NCI-H774 (cell line): ENCODE results near the gene LRGUK.
"Not testable (repeated sequence)": the region's sequence is repeated elsewhere in the genome, so short reads cannot be mapped to it uniquely, and the experiment has no call there.

Source experiments
- DNase-seq: peaks from one replicate; lab custom pipeline; 2025; lab: John Stamatoyannopoulos, UW

Gene LRGUK

DNA sequence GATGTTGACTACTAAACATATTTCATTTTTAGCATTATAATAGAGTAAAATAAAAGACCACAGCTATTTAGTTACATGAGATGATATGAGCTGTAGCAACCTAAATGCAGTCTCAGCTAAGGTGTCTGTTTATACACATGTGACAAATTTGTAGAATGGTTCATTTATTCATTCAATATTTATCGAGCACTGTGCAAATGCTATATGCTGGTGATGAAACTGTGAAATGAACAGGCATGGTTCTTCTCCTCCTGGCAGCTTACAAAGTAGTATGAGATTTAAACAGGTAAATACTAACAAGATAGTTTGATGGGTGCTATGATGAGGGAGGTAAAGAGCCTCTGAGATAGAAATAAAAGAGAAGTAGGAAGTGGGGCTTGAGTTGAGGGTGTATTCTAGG is 60.8 kb downstream of the LRGUK start:
- no peak for DNase-seq

- DNase-seq = no peak
Observed at GRCh38 chr7:134188311-134188710, 61.2 kb downstream of the LRGUK start.

- DNase-seq = no peak
Observed at GRCh38 chr7:134189559-134189958, 62.4 kb downstream of the LRGUK start.

GRCh38 chr7:134191876-134192275 is 64.7 kb downstream of the LRGUK start:
- no peak for DNase-seq

GRCh38 chr7:134193240-134193639 is 66.1 kb downstream of the LRGUK start:
- DNase-seq = no peak

GRCh38 chr7:134195252-134195651 is 68.1 kb downstream of the LRGUK start:
- no peak for DNase-seq

DNA sequence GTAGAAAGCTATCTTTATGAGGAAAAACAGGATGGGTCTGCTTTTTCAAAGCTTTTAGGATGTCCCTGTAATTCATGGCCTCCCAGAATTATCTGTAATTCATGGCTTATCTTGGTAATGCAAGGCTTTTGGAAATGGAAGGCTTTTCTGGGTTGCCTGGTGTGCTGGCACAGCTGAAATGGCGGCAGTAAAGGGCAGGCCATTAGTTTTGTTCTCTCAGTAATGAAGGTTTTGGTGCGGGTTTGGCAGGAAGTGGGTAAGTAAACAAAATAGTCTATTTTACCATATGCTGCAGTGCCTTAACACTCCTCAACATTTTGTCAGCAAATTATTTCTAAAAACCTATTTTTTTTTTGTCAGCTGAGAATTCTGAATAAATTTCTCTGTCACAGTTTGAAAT is 69.3 kb downstream of the LRGUK start:
- DNase-seq = no peak

DNA sequence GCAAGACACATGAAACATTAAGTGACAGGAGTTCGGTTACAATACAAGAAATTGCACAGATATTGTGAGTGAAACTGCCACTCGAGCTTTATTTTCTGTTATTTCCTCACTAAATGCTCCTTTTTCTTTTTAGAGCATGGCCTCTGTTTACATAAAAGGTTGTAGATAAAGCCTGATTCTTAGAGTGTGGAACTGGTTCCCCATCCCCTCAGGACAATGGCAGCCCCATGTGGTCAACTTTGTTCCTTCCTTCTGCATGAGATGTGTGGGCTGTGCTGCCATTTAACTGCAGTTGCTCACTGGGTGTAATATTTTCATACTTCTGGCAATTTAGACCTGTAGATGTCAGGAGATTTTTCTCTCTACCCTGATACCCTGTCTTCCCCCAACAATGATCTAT is 70.2 kb downstream of the LRGUK start:
- no peak for DNase-seq

DNA sequence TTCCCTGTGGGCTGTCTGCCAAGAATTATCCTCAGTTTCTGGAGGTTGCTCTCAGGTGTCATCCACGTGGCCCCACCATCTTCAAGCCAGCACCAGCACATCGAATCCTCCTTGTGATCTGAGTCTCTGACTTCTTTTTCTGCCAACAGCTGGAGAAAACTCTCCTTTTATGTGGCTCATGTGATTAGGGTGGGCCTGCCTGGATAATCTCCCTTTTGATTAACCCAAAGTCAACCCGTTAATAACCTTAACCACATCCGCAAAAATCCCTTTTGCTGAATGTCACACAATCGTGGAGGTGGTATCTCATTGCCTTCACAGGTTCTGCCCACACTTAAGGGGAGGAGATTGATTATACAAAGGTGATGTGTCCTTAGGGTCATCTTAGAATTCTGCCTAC is 73.8 kb downstream of the LRGUK start:
- DNase-seq = no peak

DNA sequence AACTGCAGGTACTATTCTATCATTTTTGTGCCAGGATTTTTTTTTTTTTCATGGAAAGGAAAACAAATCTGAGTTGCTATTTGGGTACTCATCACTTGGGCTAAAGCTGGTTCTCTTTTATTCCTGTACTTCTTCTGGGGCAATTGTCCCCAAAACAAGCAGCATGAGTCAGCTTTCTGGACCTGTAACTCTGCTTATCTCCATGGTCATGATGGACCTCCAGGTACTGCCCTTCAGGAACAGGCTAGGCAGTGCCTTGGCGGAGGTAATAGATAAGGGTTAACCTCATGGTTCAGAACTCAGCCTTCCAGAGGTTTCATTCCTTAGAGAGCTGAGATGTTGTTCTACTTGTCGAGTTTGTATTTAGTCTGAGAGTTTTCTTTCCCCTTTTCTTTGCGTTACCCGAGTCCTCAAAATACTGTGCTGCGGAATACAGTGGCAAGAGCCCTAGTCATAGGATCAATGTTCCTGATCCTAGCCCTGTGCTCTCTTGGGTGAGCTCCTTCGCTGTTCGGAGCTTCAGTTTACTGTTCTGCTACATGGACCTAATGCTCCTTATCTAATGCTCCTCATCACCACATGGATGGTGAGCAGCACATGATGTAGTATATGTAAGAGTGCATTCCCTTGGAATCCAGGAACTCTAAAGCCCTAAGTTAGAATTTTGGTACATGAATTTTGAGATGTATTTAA is 74.6 kb downstream of the LRGUK start:
- no peak for DNase-seq

GRCh38 chr7:134203186-134203889 is 76.2 kb downstream of the LRGUK start:
- DNase-seq = no peak

GRCh38 chr7:134209322-134210015 is 82.3 kb downstream of the LRGUK start:
- no peak for DNase-seq

DNA sequence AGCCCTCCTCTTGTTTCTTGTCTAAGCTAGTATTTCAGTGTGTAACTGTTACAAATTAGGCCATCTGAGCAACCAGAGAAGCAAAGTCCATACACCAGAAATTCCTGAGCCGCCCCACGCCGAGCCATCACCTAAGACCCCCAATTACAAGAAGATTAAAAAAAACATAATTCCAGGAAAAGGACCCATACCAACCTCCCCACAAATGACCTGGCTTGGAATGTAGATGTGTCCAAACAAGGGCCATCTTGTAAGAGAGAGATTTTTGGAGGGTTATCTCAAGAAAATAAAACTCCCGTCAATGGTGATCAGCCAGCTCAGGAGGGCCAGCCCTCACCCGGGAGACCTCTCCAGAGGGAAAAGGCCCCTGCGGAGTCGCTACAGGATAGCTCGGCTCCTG is 83.1 kb downstream of the LRGUK start:
- no peak for DNase-seq

- DNase-seq = no peak
Observed at GRCh38 chr7:134210976-134211663, 84.0 kb downstream of the LRGUK start.

- DNase-seq = no peak
Observed at GRCh38 chr7:134211817-134212216, 84.7 kb downstream of the LRGUK start.

- DNase-seq = no peak
Observed at GRCh38 chr7:134212576-134213546, 85.7 kb downstream of the LRGUK start.

DNA sequence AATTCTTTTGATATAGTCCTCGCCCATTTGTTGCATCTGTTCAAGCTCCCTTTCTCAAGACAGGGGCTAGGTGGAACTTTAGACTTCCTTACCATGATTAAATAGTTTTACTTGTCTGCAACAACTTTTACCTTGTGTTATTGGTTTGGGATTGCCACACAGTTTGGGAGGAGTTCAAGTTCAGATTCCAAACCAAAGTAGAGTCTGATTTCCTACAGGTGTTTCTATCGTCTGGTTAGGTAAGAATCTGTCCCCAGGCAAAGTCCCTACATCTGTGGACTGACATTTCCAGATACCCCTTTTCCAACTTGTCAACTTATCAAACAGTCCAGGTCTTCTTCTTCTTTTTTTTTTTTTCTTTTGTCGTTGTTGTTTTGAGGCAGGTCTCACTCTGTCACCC is 93.1 kb downstream of the LRGUK start:
- no peak for DNase-seq

DNA sequence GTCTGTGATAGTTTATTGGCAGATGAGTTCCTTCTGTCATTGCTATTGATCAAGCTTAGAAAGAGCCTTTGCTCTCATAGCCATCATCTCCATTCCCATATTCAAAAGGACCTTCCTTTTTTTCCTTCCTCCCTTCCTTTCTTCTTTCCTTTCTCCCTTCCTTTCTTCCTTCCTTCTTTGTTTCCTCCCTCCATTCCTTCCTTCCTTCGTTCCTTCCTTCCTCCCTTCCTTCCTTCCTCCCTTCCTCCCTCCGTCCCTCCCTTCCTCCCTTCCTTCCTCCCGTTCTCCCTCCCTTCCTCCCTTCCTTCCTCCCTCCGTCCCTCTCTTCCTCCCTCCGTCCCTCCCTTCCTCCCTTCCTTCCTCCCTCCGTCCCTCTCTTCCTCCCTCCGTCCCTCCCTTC is 104.2 kb downstream of the LRGUK start:
- not testable (repeated sequence) for DNase-seq

DNA sequence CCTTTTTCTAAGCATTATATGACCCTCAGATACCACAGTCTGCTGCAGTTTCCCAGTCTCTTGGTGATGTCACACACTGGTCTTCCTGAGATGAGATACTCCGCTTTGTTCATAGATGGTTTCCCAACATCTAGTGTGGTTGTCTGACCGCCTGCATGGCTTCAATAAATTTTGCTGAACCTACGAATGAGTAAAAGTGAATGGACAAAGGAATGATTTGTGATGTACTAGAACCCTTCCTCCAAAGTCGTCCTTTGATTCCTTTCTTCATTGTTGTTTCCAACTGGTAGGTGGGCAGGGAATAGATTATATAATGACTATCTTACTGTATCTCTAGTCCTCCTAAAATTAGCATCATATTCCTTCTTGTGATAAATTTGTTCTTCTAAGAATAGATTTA is 107.1 kb downstream of the LRGUK start:
- DNase-seq = no peak

GRCh38 chr7:134245253-134245652 is 118.1 kb downstream of the LRGUK start:
- no peak for DNase-seq

- DNase-seq = no peak
Observed at GRCh38 chr7:134246347-134246746, 119.2 kb downstream of the LRGUK start.
